Transverse colon (tissue), 4 donors: Measurements from ENCODE around the gene TSPAN32. TPM values are rescaled to one million over a fixed set of nuclear protein-coding genes. Genes with fewer than 3 reads are reported as not detected.

Experiments
- DNase-seq: peaks from one replicate; pipeline ENCODE4 v3.0.0-alpha.2; 2019
- H3K27ac ChIP-seq, 4 donors: fragments of 200-600 bp; sonication (generic); 2 replicates each; pipeline ENCODE4 v1.5.1; 2016 to 2018; ENCODE audit warnings: inconsistent platforms in 4 of 4
- H3K27me3 ChIP-seq: fragments of 200-600 bp; sonication (generic); 2 replicates; pipeline ENCODE4 v1.5.1; 2017; ENCODE audit warnings: inconsistent platforms
- H3K36me3 ChIP-seq, 4 donors: fragments of 200-600 bp; sonication (generic); 2 replicates each; pipeline ENCODE4 v1.5.1; 2017 to 2019; ENCODE audit warnings: inconsistent platforms in 4 of 4
- H3K4me1 ChIP-seq, 4 donors: fragments of 200-600 bp; sonication (generic); 2 replicates each; pipeline ENCODE4 v1.5.1; 2017 to 2020; ENCODE audit warnings: inconsistent platforms in 4 of 4
- H3K4me3 ChIP-seq, 4 donors: fragments of 200-600 bp; sonication (generic); 1 replicate in 1 of 4; 2 replicates in 3 of 4; pipeline versions ENCODE4 v1.5.1 to v1.6.1; 2017 to 2019; ENCODE audit warnings: inconsistent platforms in 4 of 4
- H3K9me3 ChIP-seq, 2 donors: fragments of 200-600 bp; sonication (generic); 2 replicates each; pipeline ENCODE4 v1.5.1; 2017 to 2019; ENCODE audit warnings: inconsistent platforms in 2 of 2
- EP300 ChIP-seq: sonication (generic); formaldehyde crosslinking; IDR thresholded peaks from one replicate; pipeline ENCODE4 v1.6.1; 2017; ENCODE audit warnings: antibody characterized with exemption, low read depth
- POLR2A ChIP-seq: fragments of 450-650 bp; IDR thresholded peaks from one replicate; pipeline ENCODE4 v1.6.1; 2016; ENCODE audit warnings: antibody characterized with exemption, mild to moderate bottlenecking, moderate library complexity
- POLR2AphosphoS5 ChIP-seq, 3 donors: sonication (generic); formaldehyde crosslinking; IDR thresholded peaks; one replicate each; pipeline ENCODE4 v1.6.1; 2016; ENCODE audit warnings: antibody characterized with exemption in 3 of 3
- WGBS, 2 donors: methylation state at CpG; one replicate each; pipeline ENCODE4 v1.1.5; 2018; ENCODE audit warnings: low coverage in 1 of 2; 5-methylcytosine and 5-hydroxymethylcytosine counted together
- in situ Hi-C, 4 donors: fragments of 200-750 bp; cut with MboI; loops; one replicate each; pipeline versions ENCODE4 v1.15.0 to v1.15.1; 2017; ENCODE audit warnings: low sequenced_read_pairs in 3 of 4, low pct_ligation_motif_present in 1 of 4, low pct_unique_long_range_greater_than_20kb in 1 of 4
- intact Hi-C: fragments of 100-400 bp; cut with DNase I; formaldehyde crosslinking; loops from one replicate; pipeline ENCODE4 v1.15.1; 2023; ENCODE audit warnings: low total_unique reads
- total RNA-seq, 4 donors: library from RNA; depleted of rRNA; stranded (reverse); fragments of >200 nt; gene quantifications; one replicate each; pipeline ENCODE4 v1.1.0, GENCODE V29; 2016
- TF ChIP-seq, protein P1 (sequence below), 5 experiments: fragments of 200-600 bp in 3 of 5; fragments of 450-650 bp in 2 of 5; sonication (generic) in 3 of 5; IDR thresholded peaks; 1 replicate in 2 of 5; 2 replicates in 3 of 5; pipeline ENCODE4 v1.5.1; 2016 to 2017; ENCODE audit warnings: antibody characterized with exemption in 5 of 5, inconsistent platforms in 3 of 5, mild to moderate bottlenecking in 2 of 5, moderate library complexity in 1 of 5

The TSPAN32 gene
- total RNA-seq, 4 donors from 2014 or later = 0.16 to 0.96 TPM; not detected in 2

DNA sequence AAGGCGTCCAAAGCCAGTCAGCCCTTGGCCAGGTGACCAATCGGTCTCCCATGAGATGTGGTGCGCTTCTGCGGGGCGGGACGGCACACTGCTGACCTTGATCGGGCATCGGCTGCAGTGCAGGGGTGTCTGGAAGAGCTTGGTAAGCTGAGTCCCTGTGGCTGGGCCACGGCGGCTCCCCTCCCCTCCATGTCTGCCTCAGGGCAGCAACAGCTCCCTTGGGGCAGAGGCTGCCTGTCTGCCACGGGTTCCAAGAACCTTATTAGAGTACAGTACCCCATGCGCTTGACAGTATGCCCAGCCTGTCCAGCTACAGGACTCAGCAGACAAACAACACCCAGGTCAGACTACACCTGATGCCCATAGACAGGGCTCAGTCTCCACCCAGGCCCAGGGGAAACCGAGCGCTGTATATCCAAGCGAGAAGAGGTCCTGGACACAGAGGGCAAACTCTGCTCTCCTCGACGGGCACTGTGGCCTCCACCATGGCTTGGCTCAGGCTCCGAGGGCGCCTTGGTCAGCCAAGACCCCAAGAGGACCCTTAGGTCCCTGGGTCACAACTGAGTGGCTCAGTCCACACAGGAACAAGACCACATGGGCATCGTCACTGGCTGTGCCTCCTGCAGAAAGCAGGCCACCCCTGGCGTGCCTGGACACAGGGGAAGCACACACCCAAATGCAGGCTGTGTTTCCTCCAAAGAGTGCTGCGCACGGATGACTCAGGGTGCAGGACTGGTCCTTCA is 18.9 kb downstream of the TSPAN32 start:
- H3K27me3 ChIP-seq = no peaks in the 10 kb centered on the region
- TF ChIP-seq EP300 (no peak), POLR2AphosphoS5 (IDR thresholded peaks at IDR 0.05) (no peak), POLR2A (no peak)
- TF ChIP-seq, protein P1, sequence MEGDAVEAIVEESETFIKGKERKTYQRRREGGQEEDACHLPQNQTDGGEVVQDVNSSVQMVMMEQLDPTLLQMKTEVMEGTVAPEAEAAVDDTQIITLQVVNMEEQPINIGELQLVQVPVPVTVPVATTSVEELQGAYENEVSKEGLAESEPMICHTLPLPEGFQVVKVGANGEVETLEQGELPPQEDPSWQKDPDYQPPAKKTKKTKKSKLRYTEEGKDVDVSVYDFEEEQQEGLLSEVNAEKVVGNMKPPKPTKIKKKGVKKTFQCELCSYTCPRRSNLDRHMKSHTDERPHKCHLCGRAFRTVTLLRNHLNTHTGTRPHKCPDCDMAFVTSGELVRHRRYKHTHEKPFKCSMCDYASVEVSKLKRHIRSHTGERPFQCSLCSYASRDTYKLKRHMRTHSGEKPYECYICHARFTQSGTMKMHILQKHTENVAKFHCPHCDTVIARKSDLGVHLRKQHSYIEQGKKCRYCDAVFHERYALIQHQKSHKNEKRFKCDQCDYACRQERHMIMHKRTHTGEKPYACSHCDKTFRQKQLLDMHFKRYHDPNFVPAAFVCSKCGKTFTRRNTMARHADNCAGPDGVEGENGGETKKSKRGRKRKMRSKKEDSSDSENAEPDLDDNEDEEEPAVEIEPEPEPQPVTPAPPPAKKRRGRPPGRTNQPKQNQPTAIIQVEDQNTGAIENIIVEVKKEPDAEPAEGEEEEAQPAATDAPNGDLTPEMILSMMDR (IDR thresholded peaks at IDR 0.05) = no peak
- 79 to 92% methylated on average over 2 to 23 of the region's 23 CpGs for WGBS, 2 donors
- in situ Hi-C loops (loop anchor here in 1 of 4 donors (25.0 kb wide), 1 partner anchor 567 kb away; the partner anchor contains the start of gene CDKN1C), intact Hi-C loops (no loop called here)
- DNase-seq = no peak
- H3K27ac ChIP-seq = no peak overlapping the region
- no peaks in the 10 kb centered on the region for H3K4me1 ChIP-seq
- H3K4me3 ChIP-seq = no peak overlapping the region
- no peaks in the 10 kb centered on the region for H3K9me3 ChIP-seq
- H3K36me3 ChIP-seq = no peaks in the 10 kb centered on the region

DNA sequence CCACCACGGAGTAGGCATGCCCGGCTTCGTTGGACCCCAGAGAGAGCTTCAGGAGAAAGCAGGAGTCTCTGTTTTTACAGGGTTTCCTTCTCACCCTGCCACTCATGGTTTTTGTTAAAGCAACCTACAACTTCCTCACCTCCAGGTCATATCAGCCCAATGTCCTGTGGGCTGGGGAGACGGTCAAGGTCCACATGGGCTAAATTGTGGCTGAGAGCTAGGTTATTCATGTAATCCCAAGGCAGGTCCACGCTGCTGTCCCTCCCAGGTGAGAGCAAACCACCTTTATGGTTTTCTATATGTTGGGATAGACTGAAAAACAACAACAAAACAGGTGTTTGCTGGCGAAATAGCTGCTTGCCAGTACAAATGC is 19.5 kb downstream of the TSPAN32 start:
- H3K36me3 ChIP-seq = no peaks in the 10 kb centered on the region
- no peak for DNase-seq
- H3K27me3 ChIP-seq = no peaks in the 10 kb centered on the region
- 78 to 81% methylated on average over 3 to 6 of the region's 6 CpGs for WGBS, 2 donors
- intact Hi-C loops = no loop called here
- H3K4me3 ChIP-seq = no peak overlapping the region
- H3K9me3 ChIP-seq = no peaks in the 10 kb centered on the region
- no peak overlapping the region for H3K27ac ChIP-seq
- in situ Hi-C loops = loop anchor here in 1 of 4 donors (25.0 kb wide), 1 partner anchor 566 kb away; the partner anchor contains the start of gene CDKN1C
- H3K4me1 ChIP-seq = no peaks in the 10 kb centered on the region
- TF ChIP-seq, protein P1 (IDR thresholded peaks at IDR 0.05) = no peak
- no peak for TF ChIP-seq POLR2AphosphoS5 (IDR thresholded peaks at IDR 0.05)
- no peak for TF ChIP-seq EP300
- no peak for TF ChIP-seq POLR2A

DNA sequence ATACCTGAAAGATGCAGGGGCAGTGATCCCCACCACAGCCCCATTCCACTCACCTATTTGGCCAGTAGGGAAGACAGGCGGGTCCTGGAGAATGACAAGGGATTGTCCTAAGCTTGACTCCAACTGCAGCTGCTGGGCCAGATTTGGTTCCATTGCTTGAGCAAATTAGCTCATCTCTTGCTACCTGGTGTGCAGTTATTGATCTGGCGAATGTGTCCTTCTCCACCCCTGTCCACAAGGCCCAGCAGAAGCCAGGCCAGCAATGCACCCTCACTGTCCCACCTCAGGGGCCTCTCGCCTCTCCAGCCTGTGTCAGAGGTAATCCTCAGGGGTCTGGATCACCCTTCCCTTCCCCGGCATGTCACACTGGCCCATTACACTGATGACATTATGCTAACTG is 23.3 kb downstream of the TSPAN32 start:
- intact Hi-C loops (no loop called here), in situ Hi-C loops (no loop called here)
- H3K36me3 ChIP-seq = no peaks in the 10 kb centered on the region
- no peak for DNase-seq
- no peaks in the 10 kb centered on the region for H3K4me1 ChIP-seq
- no peak overlapping the region for H3K27ac ChIP-seq
- H3K27me3 ChIP-seq = no peaks in the 10 kb centered on the region
- TF ChIP-seq POLR2AphosphoS5 (IDR thresholded peaks at IDR 0.05) (no peak), EP300 (no peak)
- WGBS, 2 donors = 92% methylated on average over 4 of the region's 4 CpGs; no CpG with 5 or more reads in 1 of the 2 donors
- no peaks in the 10 kb centered on the region for H3K9me3 ChIP-seq
- no peak overlapping the region for H3K4me3 ChIP-seq

DNA sequence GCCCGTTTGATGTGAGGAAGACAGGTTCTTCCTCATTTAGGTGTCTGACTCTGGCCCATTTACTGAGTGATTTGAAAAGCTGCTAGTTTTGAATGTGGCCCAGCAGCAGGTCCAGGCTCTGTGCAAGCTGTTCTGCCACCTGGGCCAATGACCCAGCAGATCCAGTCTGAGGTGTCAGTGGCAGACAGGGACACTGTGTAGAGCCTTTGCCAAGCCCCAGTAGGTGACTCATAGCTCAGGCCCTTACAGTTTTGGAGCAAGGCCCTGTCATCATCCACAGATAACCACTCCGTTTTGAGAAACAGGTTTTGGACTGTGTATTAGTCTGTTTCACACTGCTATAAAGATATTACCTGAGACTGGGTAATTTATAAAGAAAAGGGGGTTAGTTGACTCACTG is 23.9 kb downstream of the TSPAN32 start:
- Histone ChIP-seq H3K27me3 (no peaks in the 10 kb centered on the region), H3K4me3 (no peak overlapping the region), H3K4me1 (no peaks in the 10 kb centered on the region), H3K9me3 (no peaks in the 10 kb centered on the region), H3K36me3 (no peaks in the 10 kb centered on the region), H3K27ac (no peak overlapping the region)
- 42 to 75% methylated on average over 1 to 2 of the region's 2 CpGs for WGBS, 2 donors
- intact Hi-C loops = no loop called here
- in situ Hi-C loops = no loop called here
- DNase-seq = no peak
- TF ChIP-seq, protein P1 (IDR thresholded peaks at IDR 0.05) = no peak
- no peak for TF ChIP-seq POLR2A
- no peak for TF ChIP-seq POLR2AphosphoS5 (IDR thresholded peaks at IDR 0.05)
- no peak for TF ChIP-seq EP300
